CD8-positive, alpha-beta memory T cell (primary cell): ENCODE results near the gene PNP. TPM values are rescaled to one million over a fixed set of nuclear protein-coding genes. Genes with fewer than 3 reads are reported as not detected.

Experiments
- CTCF ChIA-PET: fragments of 350-600 bp; sonication (Branson Sonifier 250); formaldehyde crosslinking; loops from one replicate; lab custom pipeline; 2021; ENCODE audit warnings: antibody characterized with exemption; lab: Charles Lee
- POLR2A ChIA-PET: fragments of 350-600 bp; sonication (Branson Sonifier 250); formaldehyde crosslinking; loops from one replicate; lab custom pipeline; 2021; ENCODE audit warnings: antibody characterized with exemption; lab: Charles Lee
- DNase-seq, 5 donors: peaks; one replicate each; pipeline versions ENCODE4 v3.0.0 to v3.0.0-alpha.2; 2020 to 2022; ENCODE audit warnings: mixed read lengths in 1 of 5
- H3K27ac ChIP-seq: one replicate; pipeline ENCODE4 v1.7.0; 2013; ENCODE audit warnings: low read depth, mild to moderate bottlenecking, low read length, moderate library complexity
- H3K27me3 ChIP-seq: 2 replicates; pipeline ENCODE4 v1.7.0; 2013; ENCODE audit warnings: low read length, mild to moderate bottlenecking; ENCODE audit not compliant: insufficient read depth, poor library complexity, severe bottlenecking
- H3K36me3 ChIP-seq: 2 replicates; pipeline ENCODE4 v1.7.0; 2013; ENCODE audit warnings: mild to moderate bottlenecking, low read length, moderate library complexity; ENCODE audit not compliant: insufficient read depth
- H3K4me1 ChIP-seq: 2 replicates; pipeline ENCODE4 v1.7.0; 2013; ENCODE audit warnings: mild to moderate bottlenecking, low read length, moderate library complexity; ENCODE audit not compliant: insufficient read depth
- H3K4me3 ChIP-seq: 2 replicates; pipeline ENCODE4 v1.7.0; 2013; ENCODE audit warnings: mild to moderate bottlenecking, low read length
- H3K9me3 ChIP-seq: 2 replicates; pipeline ENCODE4 v1.7.0; 2013; ENCODE audit warnings: mild to moderate bottlenecking, low read length
- H3K27ac Mint-ChIP-seq, 8 donors: one replicate each; pipeline ENCODE4 v1.8.0; 2020 to 2021; ENCODE audit warnings: mixed read lengths in 8 of 8, mild to moderate bottlenecking in 6 of 8, inconsistent platforms in 3 of 8, moderate library complexity in 3 of 8
- H3K27me3 Mint-ChIP-seq, 2 donors: one replicate each; pipeline ENCODE4 v1.8.0; 2020 to 2021; ENCODE audit warnings: mixed read lengths in 2 of 2, mild to moderate bottlenecking in 1 of 2, moderate library complexity in 1 of 2
- H3K36me3 Mint-ChIP-seq, 3 donors: one replicate each; pipeline ENCODE4 v1.8.0; 2020 to 2021; ENCODE audit warnings: mixed read lengths in 3 of 3, inconsistent platforms in 1 of 3, mild to moderate bottlenecking in 1 of 3
- H3K4me1 Mint-ChIP-seq, 3 donors: one replicate each; pipeline ENCODE4 v1.8.0; 2020 to 2021; ENCODE audit warnings: mixed read lengths in 3 of 3, inconsistent platforms in 1 of 3, mild to moderate bottlenecking in 1 of 3
- H3K4me3 Mint-ChIP-seq, 7 donors: one replicate each; pipeline ENCODE4 v1.8.0; 2020 to 2021; ENCODE audit warnings: mixed read lengths in 7 of 7, mild to moderate bottlenecking in 6 of 7, moderate library complexity in 4 of 7, inconsistent platforms in 2 of 7
- H3K9me3 Mint-ChIP-seq, 5 donors: one replicate each; pipeline ENCODE4 v1.8.0; 2020 to 2022; ENCODE audit warnings: mixed read lengths in 5 of 5, mild to moderate bottlenecking in 3 of 5, moderate library complexity in 2 of 5, inconsistent platforms in 1 of 5
- polyA plus RNA-seq: library from polyadenylated mRNA; unstranded; fragments of 300-500 nt; fragmentation: Illumina TruSeq; gene quantifications from one replicate; pipeline ENCODE4 v1.2.3, GENCODE V29; 2021
- total RNA-seq, 2 experiments: library from RNA; stranded (reverse); gene quantifications; one replicate each; pipeline ENCODE4 v1.2.3, GENCODE V29; 2021

PNP gene
- total RNA-seq (100 to 1,000 TPM; 181 to 188 TPM), polyA plus RNA-seq (84.0 TPM)

GRCh38 chr14:20469242-20469889 is at the start of gene PNP:
Gene PNP, plus strand, starts transcription at chr14:20469406. Its CDS starts 119 bp downstream, at chr14:20469525.
- DNase-seq = peak; percentile 76 to 94 (median 82)
- Histone ChIP-seq H3K9me3 (no peaks in the 10 kb centered on the region), H3K36me3 (peaks cover 21% of the 10 kb centered on the region), H3K4me3 (peak within 1 kb of the TSS; percentile 90), H3K27me3 (no peaks in the 10 kb centered on the region), H3K4me1 (peaks cover 41% of the 10 kb centered on the region), H3K27ac (peak within 1 kb of the TSS; percentile 82)
- Mint-ChIP-seq H3K27me3 (no peaks in the 10 kb centered on the region), H3K36me3 (peaks cover 15 to 47% (median 18%) of the 10 kb centered on the region in 3 donors), H3K9me3 (no peaks in the 10 kb centered on the region), H3K4me1 (peaks cover 41 to 51% (median 50%) of the 10 kb centered on the region in 3 donors), H3K27ac (peak within 1 kb of the TSS; percentile 78 to 100 (median 97)), H3K4me3 (peak within 1 kb of the TSS; percentile 94 to 100 (median 98))
- ChIA-PET POLR2A (interaction anchor here (1.1 to 1.6 kb wide), 4 partner anchors 8 to 144 kb away, joined by 3 to 21 read pairs (median 12); partner anchors contain the start of genes APEX1, OSGEP, PARP2 and PIP4P1), CTCF (interaction anchor here (0.9 to 1.8 kb wide), 8 partner anchors 10 to 144 kb away, joined by 3 to 7 read pairs (median 4); partner anchors contain the start of gene PARP2)

- POLR2A ChIA-PET = interaction anchor here (0.6 kb wide), 1 partner anchor 9 kb away, joined by 4 read pairs; no protein-coding TSS in a partner anchor
- Mint-ChIP-seq H3K27ac (peak overlapping the region in 1 of 8 donors; percentile 55), H3K27me3 (no peaks in the 10 kb centered on the region), H3K36me3 (no peaks in the 10 kb centered on the region), H3K4me1 (peaks cover 11 to 14% (median 12%) of the 10 kb centered on the region in 3 donors), H3K4me3 (no peak overlapping the region), H3K9me3 (no peaks in the 10 kb centered on the region)
- no peaks in the 10 kb centered on the region for H3K36me3 ChIP-seq
- no peaks in the 10 kb centered on the region for H3K9me3 ChIP-seq
- no peak for DNase-seq
- H3K27me3 ChIP-seq = no peaks in the 10 kb centered on the region
- no peak overlapping the region for H3K4me3 ChIP-seq
- H3K4me1 ChIP-seq = peaks cover 10% of the 10 kb centered on the region
- CTCF ChIA-PET = no interaction called here
- H3K27ac ChIP-seq = no peak overlapping the region
Measured at GRCh38 chr14:20419419-20419818, 49.8 kb upstream of the PNP start.

GRCh38 chr14:20421267-20421666 is 47.9 kb upstream of the PNP start:
- peaks cover 0 to 2% (median under 1%) of the 10 kb centered on the region in 3 donors for H3K4me1 Mint-ChIP-seq
- Histone ChIP-seq H3K9me3 (no peaks in the 10 kb centered on the region), H3K36me3 (no peaks in the 10 kb centered on the region), H3K27me3 (no peaks in the 10 kb centered on the region), H3K4me3 (no peak overlapping the region), H3K4me1 (peaks cover under 1% of the 10 kb centered on the region), H3K27ac (no peak overlapping the region)
- DNase-seq = no peak
- H3K4me3 Mint-ChIP-seq = no peak overlapping the region
- H3K27ac Mint-ChIP-seq = no peak overlapping the region
- H3K36me3 Mint-ChIP-seq = no peaks in the 10 kb centered on the region
- no peaks in the 10 kb centered on the region for H3K9me3 Mint-ChIP-seq
- H3K27me3 Mint-ChIP-seq = no peaks in the 10 kb centered on the region
- ChIA-PET POLR2A (no interaction called here), CTCF (interaction anchor here (1.4 kb wide), 1 partner anchor 189 kb away, joined by 3 read pairs; no protein-coding TSS in a partner anchor)

GRCh38 chr14:20422886-20423285 is 46.3 kb upstream of the PNP start:
- CTCF ChIA-PET = interaction anchor here (1.0 to 2.9 kb wide), 2 partner anchors 17 to 22 kb away, joined by 3 to 6 read pairs; no protein-coding TSS in a partner anchor
- Mint-ChIP-seq H3K4me1 (peaks cover 8% of the 10 kb centered on the region in 3 donors), H3K4me3 (no peak overlapping the region), H3K9me3 (no peaks in the 10 kb centered on the region), H3K27ac (peak overlapping the region in 1 of 8 donors; percentile 63), H3K27me3 (no peaks in the 10 kb centered on the region), H3K36me3 (no peaks in the 10 kb centered on the region)
- H3K4me3 ChIP-seq = no peak overlapping the region
- no peak overlapping the region for H3K27ac ChIP-seq
- H3K27me3 ChIP-seq = no peaks in the 10 kb centered on the region
- no peaks in the 10 kb centered on the region for H3K9me3 ChIP-seq
- no peaks in the 10 kb centered on the region for H3K36me3 ChIP-seq
- DNase-seq = no peak
- POLR2A ChIA-PET = no interaction called here
- peaks cover 8% of the 10 kb centered on the region for H3K4me1 ChIP-seq

- H3K4me3 ChIP-seq = no peak overlapping the region
- peaks cover 21% of the 10 kb centered on the region for H3K4me1 ChIP-seq
- no peak overlapping the region for H3K4me3 Mint-ChIP-seq
- H3K36me3 Mint-ChIP-seq = no peaks in the 10 kb centered on the region
- H3K4me1 Mint-ChIP-seq = peaks cover 21 to 26% (median 22%) of the 10 kb centered on the region in 3 donors
- H3K36me3 ChIP-seq = no peaks in the 10 kb centered on the region
- H3K9me3 ChIP-seq = no peaks in the 10 kb centered on the region
- no peak overlapping the region for H3K27ac ChIP-seq
- no peaks in the 10 kb centered on the region for H3K27me3 Mint-ChIP-seq
- H3K27me3 ChIP-seq = no peaks in the 10 kb centered on the region
- CTCF ChIA-PET = interaction anchor here (1.5 to 2.9 kb wide), 4 partner anchors 9 to 20 kb away, joined by 4 to 10 read pairs (median 6); partner anchors contain the start of gene TEP1
- H3K27ac Mint-ChIP-seq = peak overlapping the region in 2 of 8 donors; percentile 5 to 20
- H3K9me3 Mint-ChIP-seq = no peaks in the 10 kb centered on the region
- POLR2A ChIA-PET = no interaction called here
- no peak for DNase-seq
Measured at GRCh38 chr14:20424851-20425250, 44.4 kb upstream of the PNP start.

GRCh38 chr14:20427231-20428009 is 41.8 kb upstream of the PNP start:
- Mint-ChIP-seq H3K36me3 (no peaks in the 10 kb centered on the region), H3K4me3 (peak overlapping the region in 4 of 7 donors; percentile 12 to 65 (median 40)), H3K4me1 (peaks cover 22 to 26% (median 22%) of the 10 kb centered on the region in 3 donors), H3K27me3 (no peaks in the 10 kb centered on the region), H3K9me3 (no peaks in the 10 kb centered on the region), H3K27ac (peak overlapping the region in 6 of 8 donors; percentile 1 to 89 (median 62))
- peak overlapping the region; percentile 28 for H3K27ac ChIP-seq
- no peak overlapping the region for H3K4me3 ChIP-seq
- no peaks in the 10 kb centered on the region for H3K9me3 ChIP-seq
- H3K27me3 ChIP-seq = no peaks in the 10 kb centered on the region
- ChIA-PET CTCF (no interaction called here), POLR2A (no interaction called here)
- DNase-seq = no peak
- H3K4me1 ChIP-seq = peaks cover 21% of the 10 kb centered on the region
- no peaks in the 10 kb centered on the region for H3K36me3 ChIP-seq

- Histone ChIP-seq H3K27me3 (no peaks in the 10 kb centered on the region), H3K4me3 (no peak overlapping the region), H3K9me3 (no peaks in the 10 kb centered on the region), H3K36me3 (no peaks in the 10 kb centered on the region), H3K27ac (no peak overlapping the region), H3K4me1 (peaks cover 21% of the 10 kb centered on the region)
- CTCF ChIA-PET = interaction anchor here (2.8 kb wide), 1 partner anchor 13 kb away, joined by 13 read pairs; no protein-coding TSS in a partner anchor
- H3K36me3 Mint-ChIP-seq = no peaks in the 10 kb centered on the region
- POLR2A ChIA-PET = no interaction called here
- H3K4me1 Mint-ChIP-seq = peaks cover 22 to 26% (median 22%) of the 10 kb centered on the region in 3 donors
- no peak for DNase-seq
- H3K27ac Mint-ChIP-seq = peak overlapping the region in 5 of 8 donors; percentile 49 to 89 (median 64)
- H3K4me3 Mint-ChIP-seq = peak overlapping the region in 4 of 7 donors; percentile 12 to 65 (median 40)
- H3K9me3 Mint-ChIP-seq = no peaks in the 10 kb centered on the region
- H3K27me3 Mint-ChIP-seq = no peaks in the 10 kb centered on the region
Measured at GRCh38 chr14:20428010-20428365, 41.2 kb upstream of the PNP start.
